ENCODE measurements around the gene CYTH3. TPM values are rescaled to one million over a fixed set of nuclear protein-coding genes. Genes with fewer than 3 reads are reported as not detected.
A peak's percentile ranks its signal among the peaks of the same experiment; 100 is the strongest.

CYTH3 gene
- total and polyA plus RNA-seq, 9 of the 15 experiments (the other 6 are each of a cell fraction or from before 2014, with no cell fraction given), result 0.25 to 15.2 (median 11.4) TPM

DNA sequence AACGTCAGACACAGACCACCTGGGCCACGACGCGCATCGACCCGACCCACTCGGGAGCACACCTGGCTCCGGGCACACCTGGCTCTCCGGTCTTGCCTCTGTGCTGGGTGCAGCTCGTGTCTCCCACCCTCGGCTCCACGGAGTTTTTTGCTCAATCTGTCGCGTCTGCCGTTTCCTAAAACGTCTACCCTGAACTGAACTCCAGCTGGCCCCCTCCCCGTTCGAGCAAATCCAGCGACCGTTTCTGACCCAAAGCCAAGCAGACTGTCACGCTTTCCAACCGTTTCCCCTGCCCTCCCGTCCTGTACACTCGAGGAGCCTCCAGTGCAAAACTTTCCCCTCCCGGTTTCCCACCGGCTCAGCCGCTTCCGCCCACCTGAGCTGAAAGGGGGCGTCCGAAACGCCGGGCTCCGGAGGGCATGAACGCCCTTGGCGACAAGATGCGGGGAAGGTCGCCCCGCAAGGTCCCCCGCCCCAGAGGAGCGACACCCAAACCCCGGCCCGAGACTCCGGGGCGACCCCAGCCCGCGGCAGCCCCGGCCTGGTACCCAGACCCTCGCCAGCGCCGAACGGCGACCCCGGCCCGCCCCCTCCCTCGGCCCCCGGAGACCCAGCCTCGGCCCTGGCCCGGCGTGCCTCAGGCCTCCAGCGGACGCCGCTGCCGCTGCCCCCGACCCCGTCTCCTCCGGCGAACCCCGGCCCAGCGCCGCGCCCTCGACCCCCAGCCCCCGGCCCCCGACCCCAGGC lies 557 bp downstream of the CYTH3 start (continued):
- TF ChIP-seq MAFK (IDR thresholded peaks at IDR 0.05; ENCODE audit: low read length) (no peak), BCL6 (CRISPR knock-in tag; IDR thresholded peaks at IDR 0.05) (no peak), PHF20 (IDR thresholded peaks at IDR 0.05; ENCODE audit: partially characterized antibody) (no peak), ZNF232 (CRISPR knock-in tag; IDR thresholded peaks at IDR 0.05) (no peak), ETV1 (tag; conservative IDR thresholded peaks at IDR 0.05; ENCODE audit: low read depth) (no peak), TAF15 (IDR thresholded peaks at IDR 0.05; ENCODE audit: low read depth, low read length) (no peak), NR2C1 (IDR thresholded peaks at IDR 0.05) (no peak), NR2C1 (tag; IDR thresholded peaks at IDR 0.05) (no peak), SPI1 (IDR thresholded peaks at IDR 0.05; ENCODE audit: borderline replicate concordance, low read depth, low read length) (no peak), FOXJ3 (CRISPR knock-in tag; IDR thresholded peaks at IDR 0.05) (no peak), JUNB (CRISPR knock-in tag; conservative IDR thresholded peaks at IDR 0.05) (no peak), FOSL1 (tag; conservative IDR thresholded peaks at IDR 0.05) (no peak), KLF13 (tag; IDR thresholded peaks at IDR 0.05; ENCODE audit: borderline replicate concordance, low read depth) (peak; percentile 32; the same call in 1 of the 2 replicates), U2AF2 (optimal IDR thresholded peaks at IDR 0.05; ENCODE audit: low read depth, low read length) (no peak), GATAD2A (IDR thresholded peaks at IDR 0.05) (no peak), POLR2A (conservative IDR thresholded peaks at IDR 0.05) (no peak), GABPB2 (CRISPR knock-in tag; conservative IDR thresholded peaks at IDR 0.05) (no peak), MTA3 (IDR thresholded peaks at IDR 0.05; ENCODE audit: borderline replicate concordance) (no peak)
- TF ChIP-seq, protein P1, sequence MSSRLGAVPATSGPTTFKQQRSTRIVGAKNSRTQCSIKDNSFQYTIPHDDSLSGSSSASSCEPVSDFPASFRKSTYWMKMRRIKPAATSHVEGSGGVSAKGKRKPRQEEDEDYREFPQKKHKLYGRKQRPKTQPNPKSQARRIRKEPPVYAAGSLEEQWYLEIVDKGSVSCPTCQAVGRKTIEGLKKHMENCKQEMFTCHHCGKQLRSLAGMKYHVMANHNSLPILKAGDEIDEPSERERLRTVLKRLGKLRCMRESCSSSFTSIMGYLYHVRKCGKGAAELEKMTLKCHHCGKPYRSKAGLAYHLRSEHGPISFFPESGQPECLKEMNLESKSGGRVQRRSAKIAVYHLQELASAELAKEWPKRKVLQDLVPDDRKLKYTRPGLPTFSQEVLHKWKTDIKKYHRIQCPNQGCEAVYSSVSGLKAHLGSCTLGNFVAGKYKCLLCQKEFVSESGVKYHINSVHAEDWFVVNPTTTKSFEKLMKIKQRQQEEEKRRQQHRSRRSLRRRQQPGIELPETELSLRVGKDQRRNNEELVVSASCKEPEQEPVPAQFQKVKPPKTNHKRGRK (tag; IDR thresholded peaks at IDR 0.05), result no peak
- TF ChIP-seq, protein P2, sequence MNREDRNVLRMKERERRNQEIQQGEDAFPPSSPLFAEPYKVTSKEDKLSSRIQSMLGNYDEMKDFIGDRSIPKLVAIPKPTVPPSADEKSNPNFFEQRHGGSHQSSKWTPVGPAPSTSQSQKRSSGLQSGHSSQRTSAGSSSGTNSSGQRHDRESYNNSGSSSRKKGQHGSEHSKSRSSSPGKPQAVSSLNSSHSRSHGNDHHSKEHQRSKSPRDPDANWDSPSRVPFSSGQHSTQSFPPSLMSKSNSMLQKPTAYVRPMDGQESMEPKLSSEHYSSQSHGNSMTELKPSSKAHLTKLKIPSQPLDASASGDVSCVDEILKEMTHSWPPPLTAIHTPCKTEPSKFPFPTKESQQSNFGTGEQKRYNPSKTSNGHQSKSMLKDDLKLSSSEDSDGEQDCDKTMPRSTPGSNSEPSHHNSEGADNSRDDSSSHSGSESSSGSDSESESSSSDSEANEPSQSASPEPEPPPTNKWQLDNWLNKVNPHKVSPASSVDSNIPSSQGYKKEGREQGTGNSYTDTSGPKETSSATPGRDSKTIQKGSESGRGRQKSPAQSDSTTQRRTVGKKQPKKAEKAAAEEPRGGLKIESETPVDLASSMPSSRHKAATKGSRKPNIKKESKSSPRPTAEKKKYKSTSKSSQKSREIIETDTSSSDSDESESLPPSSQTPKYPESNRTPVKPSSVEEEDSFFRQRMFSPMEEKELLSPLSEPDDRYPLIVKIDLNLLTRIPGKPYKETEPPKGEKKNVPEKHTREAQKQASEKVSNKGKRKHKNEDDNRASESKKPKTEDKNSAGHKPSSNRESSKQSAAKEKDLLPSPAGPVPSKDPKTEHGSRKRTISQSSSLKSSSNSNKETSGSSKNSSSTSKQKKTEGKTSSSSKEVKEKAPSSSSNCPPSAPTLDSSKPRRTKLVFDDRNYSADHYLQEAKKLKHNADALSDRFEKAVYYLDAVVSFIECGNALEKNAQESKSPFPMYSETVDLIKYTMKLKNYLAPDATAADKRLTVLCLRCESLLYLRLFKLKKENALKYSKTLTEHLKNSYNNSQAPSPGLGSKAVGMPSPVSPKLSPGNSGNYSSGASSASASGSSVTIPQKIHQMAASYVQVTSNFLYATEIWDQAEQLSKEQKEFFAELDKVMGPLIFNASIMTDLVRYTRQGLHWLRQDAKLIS (CRISPR knock-in tag; IDR thresholded peaks at IDR 0.05), result no peak
- TF ChIP-seq, protein P3, sequence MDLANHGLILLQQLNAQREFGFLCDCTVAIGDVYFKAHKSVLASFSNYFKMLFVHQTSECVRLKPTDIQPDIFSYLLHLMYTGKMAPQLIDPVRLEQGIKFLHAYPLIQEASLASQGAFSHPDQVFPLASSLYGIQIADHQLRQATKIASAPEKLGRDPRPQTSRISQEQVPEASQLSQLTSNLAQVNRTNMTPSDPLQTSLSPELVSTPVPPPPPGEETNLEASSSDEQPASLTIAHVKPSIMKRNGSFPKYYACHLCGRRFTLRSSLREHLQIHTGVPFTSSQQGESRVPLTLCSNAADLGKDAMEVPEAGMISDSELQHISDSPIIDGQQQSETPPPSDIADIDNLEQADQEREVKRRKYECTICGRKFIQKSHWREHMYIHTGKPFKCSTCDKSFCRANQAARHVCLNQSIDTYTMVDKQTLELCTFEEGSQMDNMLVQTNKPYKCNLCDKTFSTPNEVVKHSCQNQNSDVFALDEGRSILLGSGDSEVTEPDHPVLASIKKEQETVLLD (IDR thresholded peaks at IDR 0.05), result 0 out of 2 replicates have a peak, but pooled peaks have one; percentile 4
- TF ChIP-seq, protein P4, sequence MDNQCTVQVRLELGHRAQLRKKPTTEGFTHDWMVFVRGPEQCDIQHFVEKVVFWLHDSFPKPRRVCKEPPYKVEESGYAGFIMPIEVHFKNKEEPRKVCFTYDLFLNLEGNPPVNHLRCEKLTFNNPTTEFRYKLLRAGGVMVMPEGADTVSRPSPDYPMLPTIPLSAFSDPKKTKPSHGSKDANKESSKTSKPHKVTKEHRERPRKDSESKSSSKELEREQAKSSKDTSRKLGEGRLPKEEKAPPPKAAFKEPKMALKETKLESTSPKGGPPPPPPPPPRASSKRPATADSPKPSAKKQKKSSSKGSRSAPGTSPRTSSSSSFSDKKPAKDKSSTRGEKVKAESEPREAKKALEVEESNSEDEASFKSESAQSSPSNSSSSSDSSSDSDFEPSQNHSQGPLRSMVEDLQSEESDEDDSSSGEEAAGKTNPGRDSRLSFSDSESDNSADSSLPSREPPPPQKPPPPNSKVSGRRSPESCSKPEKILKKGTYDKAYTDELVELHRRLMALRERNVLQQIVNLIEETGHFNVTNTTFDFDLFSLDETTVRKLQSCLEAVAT (IDR thresholded peaks at IDR 0.05), result no peak

All from K562 (cell line).